Globus pallidus (tissue), 1 donor: Measurements from ENCODE around the gene CST11.
"Not testable (repeated sequence)": the region's sequence is repeated elsewhere in the genome, so short reads cannot be mapped to it uniquely, and the experiment has no call there.

ENCODE experiments used
- DNase-seq: peaks from one replicate; pipeline ENCODE4 v3.0.0-alpha.2; 2015; ENCODE audit warnings: low spot score

Gene CST11

DNA sequence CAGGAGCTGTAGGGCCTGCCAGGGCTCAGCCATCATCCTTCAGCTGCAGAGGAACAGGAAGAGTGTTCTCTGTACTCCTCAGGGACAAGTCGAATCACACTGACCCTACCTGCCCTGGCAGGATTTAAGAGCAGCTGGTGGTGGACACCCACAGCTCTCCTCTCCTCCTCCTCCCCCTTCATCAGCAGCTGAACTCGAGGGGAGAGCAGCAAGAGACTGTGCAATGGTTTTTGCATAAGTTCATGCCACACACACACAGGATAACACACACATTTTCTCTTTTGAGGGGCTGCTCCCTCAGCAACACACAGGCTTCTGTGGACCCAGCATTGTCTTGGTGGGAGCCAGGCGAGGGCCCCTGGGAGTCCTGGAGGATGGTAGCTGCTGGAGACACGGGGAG lies at the start of gene CST11:
TSS of gene CST11 (minus strand) at position 101 of the 400 bp plus-strand sequence. CDS start at position 36, 65 bp downstream.
- no peak for DNase-seq

DNA sequence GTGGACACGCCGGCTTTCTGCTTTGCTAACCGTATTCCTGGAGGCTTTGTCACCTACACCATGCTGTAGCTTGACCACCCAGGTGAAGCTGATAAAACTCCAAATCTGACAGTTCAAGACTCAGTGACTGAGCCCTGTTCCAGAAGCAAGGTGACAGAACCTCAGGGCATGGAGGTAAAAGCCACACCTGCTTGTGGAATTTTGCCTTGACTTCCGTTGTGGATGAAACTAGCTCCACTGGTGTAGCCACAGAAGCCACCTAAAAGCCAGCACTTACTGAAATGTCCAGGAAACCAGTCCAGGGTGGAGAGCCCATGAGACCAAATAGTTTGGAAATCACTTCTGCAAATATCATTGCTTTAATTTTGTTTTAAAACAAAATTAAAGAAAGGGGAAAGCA lies 49.2 kb upstream of the CST11 start:
- DNase-seq, result no peak

DNA sequence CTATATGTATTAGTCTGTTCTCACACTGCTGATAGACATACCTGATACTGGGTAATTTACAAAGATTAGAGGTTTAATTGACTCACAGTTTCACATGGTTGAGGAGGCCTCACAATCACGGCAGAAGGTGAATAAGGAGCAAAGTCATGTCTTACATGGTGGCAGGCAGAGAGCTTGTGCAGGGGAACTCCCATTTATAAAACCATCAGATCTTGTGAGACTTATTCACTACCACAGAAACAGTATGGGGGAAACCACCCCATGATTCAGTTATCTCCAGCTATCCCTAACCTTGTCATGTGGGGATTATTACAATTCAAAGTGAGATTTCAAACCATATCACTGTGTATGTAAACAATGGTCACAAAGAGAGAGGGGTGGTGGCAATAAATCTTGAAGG lies 44.9 kb upstream of the CST11 start:
- no peak for DNase-seq

- no peak for DNase-seq
Observed at GRCh38 chr20:23493172-23493772, 40.6 kb upstream of the CST11 start.

GRCh38 chr20:23492292-23492691 lies 39.6 kb upstream of the CST11 start:
- DNase-seq, result no peak

DNA sequence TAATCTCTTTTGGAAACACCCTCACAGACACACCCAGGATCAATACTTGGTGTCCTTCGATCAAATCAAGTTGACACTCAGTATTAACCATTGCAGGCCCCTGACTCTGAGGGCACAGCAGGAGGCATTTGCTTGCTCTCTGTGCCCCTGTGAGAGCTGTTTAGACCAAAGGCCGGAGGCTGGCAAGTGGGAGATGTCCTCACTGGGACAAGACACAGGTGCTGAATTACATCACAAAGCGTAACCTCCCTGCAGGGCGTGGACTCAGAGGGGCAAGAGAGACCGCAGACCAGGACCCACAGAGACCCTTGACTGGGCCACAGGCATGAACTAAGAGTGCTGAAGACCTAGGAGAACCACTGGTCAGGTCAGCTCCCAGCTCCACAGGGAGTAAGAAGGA lies 38.1 kb upstream of the CST11 start, which contains the start of gene CST8:
TSS of gene CST8 (plus strand) at position 301 of the 400 bp plus-strand sequence. CDS start 551 bp downstream, outside the sequence.
- no peak for DNase-seq

DNA sequence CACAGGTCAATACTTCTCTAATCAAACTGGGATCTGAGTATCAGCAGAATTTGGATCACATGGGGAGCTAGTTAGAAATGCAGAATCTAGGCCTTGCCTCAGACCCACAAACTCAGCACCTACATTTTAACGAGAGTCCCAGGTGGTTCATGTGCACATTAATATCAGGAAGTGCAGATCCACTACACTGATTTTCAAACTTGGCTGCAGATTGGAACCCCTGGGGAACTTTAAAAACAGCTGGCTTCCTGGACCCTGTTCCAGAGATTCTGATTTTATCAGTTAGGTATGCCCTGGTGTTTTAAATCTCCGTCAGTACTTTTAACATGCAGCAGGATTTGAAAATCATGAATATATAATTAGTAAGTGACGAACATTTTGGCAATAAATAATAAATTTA lies 36.3 kb upstream of the CST11 start:
- no peak for DNase-seq

- DNase-seq, result no peak
Observed at GRCh38 chr20:23488470-23488869, 35.8 kb upstream of the CST11 start.

GRCh38 chr20:23484081-23484480 lies 31.4 kb upstream of the CST11 start:
- no peak for DNase-seq

DNA sequence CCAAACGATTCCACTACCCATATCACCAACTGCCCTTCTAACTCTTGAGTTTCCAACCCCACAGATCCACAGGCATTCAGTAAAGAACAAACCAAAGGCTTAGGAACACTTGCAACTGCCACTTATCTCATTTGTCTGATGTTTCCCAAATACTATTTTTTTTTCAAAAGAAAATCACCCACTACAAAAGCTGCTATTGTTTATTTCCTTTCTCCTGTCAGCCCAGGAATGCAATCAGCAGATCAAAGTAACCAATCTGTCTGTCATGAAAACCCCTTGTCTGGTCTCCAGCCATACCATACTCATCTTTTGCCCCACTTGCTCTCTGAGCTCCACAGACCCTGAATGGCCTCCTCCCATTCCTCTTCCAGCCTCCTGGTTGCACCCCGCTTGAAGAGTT lies 29.5 kb upstream of the CST11 start:
- DNase-seq, result no peak

DNA sequence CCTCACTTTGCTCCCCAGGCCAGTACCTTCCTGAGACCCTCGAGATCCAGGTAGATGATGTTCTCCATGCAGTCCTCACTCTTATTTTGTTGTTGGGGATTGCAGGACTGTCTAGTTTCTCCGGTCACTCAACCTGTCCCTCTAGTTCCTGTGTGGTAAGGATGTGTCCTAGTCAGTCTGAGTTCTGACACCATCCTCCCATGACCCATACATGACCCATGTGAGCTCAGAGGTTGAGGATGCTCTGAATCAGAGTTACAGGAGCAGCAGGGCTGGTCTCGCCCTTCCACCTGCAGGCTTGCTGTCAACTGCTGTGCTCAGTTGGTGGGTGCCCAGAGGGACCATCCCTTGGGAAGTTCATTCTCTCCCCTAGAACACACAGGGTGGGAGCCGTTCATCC lies 26.4 kb upstream of the CST11 start:
- no peak for DNase-seq

DNA sequence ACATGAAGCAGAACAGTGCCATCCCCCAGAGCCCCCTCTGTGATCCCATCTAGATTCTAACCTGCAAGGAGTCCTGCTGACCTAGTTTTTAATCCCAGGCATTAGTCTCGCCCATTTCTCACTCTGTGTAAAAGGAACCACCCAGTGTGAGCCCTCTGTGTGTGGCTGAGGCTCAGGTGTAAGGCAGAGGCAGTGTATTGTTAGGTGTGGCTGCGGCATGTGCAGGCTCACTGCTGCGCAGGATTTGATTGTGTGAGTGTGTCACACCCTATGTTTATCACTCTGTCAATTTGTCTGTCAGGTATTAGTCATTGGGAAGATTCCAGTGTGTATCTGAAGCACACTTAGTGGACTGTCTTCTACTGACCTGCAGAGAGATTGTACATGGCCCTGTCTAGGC lies 24.5 kb upstream of the CST11 start:
- no peak for DNase-seq

GRCh38 chr20:23476015-23476754 lies 23.5 kb upstream of the CST11 start:
- DNase-seq, result no peak

DNA sequence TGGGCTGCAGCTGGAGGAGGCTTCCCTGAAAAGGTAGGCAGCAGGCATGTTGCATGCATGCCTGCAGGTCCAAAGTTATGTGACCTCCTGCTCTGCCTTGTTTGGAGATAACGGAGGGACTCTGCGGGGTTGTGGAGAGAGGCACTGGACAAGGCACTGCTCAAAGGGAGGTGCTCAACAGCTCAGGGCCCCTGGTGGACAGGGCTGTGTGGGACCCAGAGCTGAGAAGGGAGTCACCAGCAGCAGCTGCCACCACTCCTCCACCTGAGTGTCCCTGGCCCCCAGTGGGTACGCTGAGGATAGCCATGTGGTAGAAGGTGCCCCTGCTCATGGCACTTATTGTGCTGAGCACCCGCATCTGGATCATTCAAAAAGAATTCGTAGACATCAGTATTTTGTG lies 22.7 kb upstream of the CST11 start:
- DNase-seq, result no peak

DNA sequence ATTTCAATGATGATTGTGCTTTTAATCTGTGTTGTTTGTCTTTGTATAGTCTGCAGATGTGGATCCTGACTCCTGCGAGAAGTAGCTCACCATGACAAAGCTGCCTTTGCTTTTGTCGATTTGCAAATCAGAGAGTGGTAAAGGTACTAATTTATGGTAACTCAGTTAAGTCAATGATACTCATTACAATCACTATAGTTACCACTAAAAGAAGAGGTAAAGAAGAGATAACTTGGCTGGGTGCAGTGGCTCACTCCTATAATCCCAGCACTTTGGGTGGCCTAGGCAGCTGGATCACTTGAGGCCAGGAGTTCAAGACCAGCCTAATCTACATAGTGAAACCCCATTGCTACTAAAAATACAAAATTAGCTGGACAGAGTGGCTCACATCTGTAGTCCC lies 20.6 kb upstream of the CST11 start:
- not testable (repeated sequence) for DNase-seq

- DNase-seq, result not testable (repeated sequence)
Observed at GRCh38 chr20:23472306-23472705, 19.6 kb upstream of the CST11 start.

- DNase-seq, result not testable (repeated sequence)
Observed at GRCh38 chr20:23466961-23467360, 14.3 kb upstream of the CST11 start.

DNA sequence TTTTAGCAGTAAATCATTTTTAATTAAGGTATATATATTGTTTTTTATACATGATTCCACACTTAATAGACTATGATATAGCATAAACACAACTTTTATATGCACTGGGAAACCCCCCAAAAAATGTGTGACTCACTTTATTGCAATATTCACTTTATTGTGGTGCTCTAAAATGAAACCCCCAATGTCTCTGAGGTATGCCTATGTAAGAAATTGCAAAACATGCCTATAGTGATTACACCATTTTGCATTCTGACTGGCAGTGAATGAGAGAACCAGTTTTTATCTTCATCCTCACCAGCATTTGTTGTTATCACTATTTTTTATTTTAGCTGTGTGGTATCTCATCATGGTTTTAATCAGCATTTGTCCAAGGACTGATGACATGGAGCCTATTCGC lies 8.5 kb upstream of the CST11 start:
- no peak for DNase-seq

GRCh38 chr20:23459461-23460150 lies 6.9 kb upstream of the CST11 start:
- DNase-seq, result peak; percentile 14

DNA sequence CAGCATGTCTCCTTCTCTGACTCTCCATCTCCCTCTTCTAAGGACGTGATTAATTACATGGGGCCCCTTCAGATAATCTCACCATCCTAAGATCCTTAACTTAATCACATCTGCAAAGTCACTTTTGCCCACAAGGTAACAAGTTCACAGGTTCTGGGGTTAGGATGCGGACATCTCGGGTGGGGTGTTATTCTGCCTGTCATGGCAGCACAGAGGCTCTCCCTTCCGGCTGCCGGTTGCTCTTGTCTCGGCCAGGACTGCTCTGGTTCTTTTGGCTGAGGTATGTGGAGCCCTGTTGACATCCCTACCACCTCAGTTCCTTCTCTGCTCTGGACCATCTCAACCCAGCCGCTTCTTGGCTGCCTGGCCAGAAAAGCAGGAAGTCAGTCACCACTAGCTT lies 4.2 kb upstream of the CST11 start:
- no peak for DNase-seq

DNA sequence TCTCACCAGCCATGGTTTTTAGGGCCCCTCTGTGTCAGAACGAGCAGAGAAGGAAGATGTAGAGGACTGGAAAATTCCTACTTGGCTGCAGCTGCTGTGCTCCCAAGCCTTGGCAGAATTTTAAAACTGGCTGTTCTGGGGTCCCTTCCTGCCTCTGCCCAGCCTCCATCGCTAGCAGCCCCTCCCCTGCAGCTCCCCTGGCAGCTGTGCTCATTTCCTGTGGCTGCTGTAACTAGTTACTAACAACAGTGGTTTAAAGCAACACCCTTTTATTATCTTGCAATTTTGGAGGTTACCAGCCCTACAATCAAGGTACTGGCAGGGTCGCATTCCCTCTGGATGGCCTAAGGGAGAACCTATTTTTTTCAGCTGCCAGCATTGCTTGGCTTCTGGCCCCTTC lies 3.7 kb upstream of the CST11 start:
- DNase-seq, result no peak

GRCh38 chr20:23455639-23456038 lies 3.0 kb upstream of the CST11 start:
- no peak for DNase-seq

- DNase-seq, result no peak
Observed at GRCh38 chr20:23454816-23455215, 2.1 kb upstream of the CST11 start.
